AG04449 (cell line): ENCODE results near the gene ITFG1.

Source experiments
- CTCF ChIA-PET: fragments of 350-600 bp; formaldehyde crosslinking; extraction: SDS; loops from one replicate; lab custom pipeline; 2021; ENCODE audit warnings: antibody characterized with exemption; lab: Yijun Ruan, JAX
- POLR2A ChIA-PET: fragments of 400-600, 350-600 bp; formaldehyde crosslinking; extraction: SDS; loops from one replicate; lab custom pipeline; 2020; ENCODE audit warnings: antibody characterized with exemption, inconsistent platforms; lab: Yijun Ruan, JAX
- DNase-seq: peaks from one replicate; pipeline ENCODE4 v3.0.0-alpha.2; 2010; ENCODE audit warnings: low read depth, low spot score
- H3K4me3 ChIP-seq: 2 replicates; pipeline ENCODE4 v1.5.1; 2011; ENCODE audit warnings: low read depth, mild to moderate bottlenecking, control low read depth, low read length
- TF ChIP-seq, protein P1 (sequence below): IDR thresholded peaks from one replicate; pipeline ENCODE4 v1.5.1; 2011; ENCODE audit warnings: mild to moderate bottlenecking, moderate library complexity, low read length, control low read depth, inconsistent platforms; ENCODE audit not compliant: insufficient read depth; ENCODE audit errors: missing control alignments

The ITFG1 gene

DNA sequence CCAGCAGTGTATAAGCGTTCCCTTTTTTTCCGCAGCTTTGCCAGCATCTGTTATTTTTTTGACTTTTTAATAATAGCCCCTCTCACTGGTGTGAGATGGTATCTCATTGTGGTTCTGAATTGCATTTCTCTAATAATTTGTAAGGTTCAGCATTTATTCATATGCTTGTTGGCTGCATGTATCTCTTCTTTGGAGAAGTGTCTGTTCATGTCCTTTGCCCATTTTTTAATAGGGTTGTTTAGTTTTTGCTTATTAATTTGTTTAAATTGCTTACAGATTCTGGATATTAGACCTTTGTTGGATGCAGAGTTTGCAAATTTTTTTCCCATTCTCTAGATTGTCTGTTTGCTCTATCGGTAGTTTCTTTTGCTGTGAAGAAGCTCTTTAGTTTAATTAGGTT, 27.2 kb upstream of the ITFG1 start:
- CTCF ChIA-PET = no interaction called here
- no peak for DNase-seq

DNA sequence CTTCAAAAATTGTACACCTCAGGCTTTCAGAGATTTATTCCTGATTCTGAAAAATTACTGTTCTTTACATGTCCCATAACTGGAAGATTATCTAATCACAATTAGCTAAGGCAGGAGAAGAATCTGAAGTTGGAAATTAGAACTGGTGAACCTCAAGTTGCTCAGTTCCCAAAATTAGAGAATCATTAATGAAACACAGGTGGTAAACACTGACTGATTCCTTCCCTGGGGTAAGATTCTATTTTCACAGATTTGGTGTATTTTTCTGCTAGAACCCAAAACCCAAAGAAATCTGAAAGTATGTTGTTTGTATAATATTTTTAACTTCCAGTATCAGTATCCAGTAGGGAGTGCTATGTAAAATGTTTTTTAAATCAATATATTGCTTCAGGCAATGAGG, 26.0 kb upstream of the ITFG1 start:
- H3K4me3 ChIP-seq = no peak overlapping the region
- ChIA-PET POLR2A (no interaction called here), CTCF (interaction anchor here (1.0 kb wide), 1 partner anchor 669 kb away, joined by 3 read pairs; no protein-coding TSS in a partner anchor)
- TF ChIP-seq, protein P1, sequence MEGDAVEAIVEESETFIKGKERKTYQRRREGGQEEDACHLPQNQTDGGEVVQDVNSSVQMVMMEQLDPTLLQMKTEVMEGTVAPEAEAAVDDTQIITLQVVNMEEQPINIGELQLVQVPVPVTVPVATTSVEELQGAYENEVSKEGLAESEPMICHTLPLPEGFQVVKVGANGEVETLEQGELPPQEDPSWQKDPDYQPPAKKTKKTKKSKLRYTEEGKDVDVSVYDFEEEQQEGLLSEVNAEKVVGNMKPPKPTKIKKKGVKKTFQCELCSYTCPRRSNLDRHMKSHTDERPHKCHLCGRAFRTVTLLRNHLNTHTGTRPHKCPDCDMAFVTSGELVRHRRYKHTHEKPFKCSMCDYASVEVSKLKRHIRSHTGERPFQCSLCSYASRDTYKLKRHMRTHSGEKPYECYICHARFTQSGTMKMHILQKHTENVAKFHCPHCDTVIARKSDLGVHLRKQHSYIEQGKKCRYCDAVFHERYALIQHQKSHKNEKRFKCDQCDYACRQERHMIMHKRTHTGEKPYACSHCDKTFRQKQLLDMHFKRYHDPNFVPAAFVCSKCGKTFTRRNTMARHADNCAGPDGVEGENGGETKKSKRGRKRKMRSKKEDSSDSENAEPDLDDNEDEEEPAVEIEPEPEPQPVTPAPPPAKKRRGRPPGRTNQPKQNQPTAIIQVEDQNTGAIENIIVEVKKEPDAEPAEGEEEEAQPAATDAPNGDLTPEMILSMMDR = no peak
- DNase-seq = no peak

More for the DNA sequence above, 27.2 kb upstream of the ITFG1 start:
- TF ChIP-seq, protein P1 = no peak
- POLR2A ChIA-PET = no interaction called here
- no peak overlapping the region for H3K4me3 ChIP-seq

DNA sequence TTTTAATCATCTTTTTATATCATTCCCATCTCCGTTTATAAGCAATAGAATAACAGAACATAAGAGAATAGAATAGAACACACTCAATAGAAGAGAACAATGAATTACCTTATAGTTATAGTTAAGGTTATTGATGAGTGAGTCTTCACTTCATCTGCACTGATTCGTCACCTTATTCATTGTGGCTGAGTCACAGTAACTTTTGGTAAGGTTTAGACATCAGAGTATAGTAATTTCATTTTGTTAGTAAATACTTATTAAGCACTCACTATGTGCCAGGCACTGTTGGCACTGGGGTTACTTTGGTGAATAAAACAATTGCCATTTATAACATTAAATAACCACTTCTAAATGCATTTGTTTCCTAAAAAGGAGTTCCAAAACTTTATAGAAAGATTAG, 22.8 kb upstream of the ITFG1 start:
- DNase-seq = no peak
- no peak overlapping the region for H3K4me3 ChIP-seq
- TF ChIP-seq, protein P1 = no peak
- CTCF ChIA-PET = no interaction called here
- POLR2A ChIA-PET = no interaction called here

DNA sequence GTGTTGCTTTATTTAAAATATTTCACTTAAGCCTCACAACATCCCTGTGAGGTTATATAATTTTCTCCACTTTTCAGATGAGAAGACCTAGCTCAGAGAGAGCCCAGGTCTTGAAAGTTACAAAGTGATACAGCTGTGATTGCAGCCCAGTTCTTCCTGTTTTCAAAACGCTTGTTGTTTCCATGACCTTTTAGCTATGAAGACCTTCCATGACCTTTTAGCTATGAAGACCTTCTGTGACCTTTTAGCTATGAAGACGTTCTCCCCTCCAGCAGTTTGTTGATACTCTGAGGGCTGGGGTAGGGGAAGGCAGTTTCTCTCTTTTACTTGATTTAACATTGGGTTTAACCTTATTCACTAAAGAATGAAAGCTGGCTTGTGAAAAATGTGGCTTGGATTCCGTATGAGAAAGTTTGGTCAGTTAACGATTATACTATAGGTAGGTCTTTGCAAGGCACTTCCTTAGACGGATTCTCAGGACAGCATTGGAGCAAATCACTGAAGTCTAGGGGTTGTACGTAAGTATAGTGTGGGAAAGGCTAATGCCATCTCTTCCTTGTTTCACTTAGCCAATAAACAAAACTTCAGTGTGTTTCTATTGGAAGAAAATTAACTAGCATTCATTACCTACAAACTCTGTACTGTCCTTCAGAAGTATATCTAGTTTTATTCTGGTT, 21.0 kb upstream of the ITFG1 start:
- CTCF ChIA-PET = interaction anchor here (1.6 kb wide), 1 partner anchor 341 kb away, joined by 5 read pairs; no protein-coding TSS in a partner anchor
- TF ChIP-seq, protein P1 = no peak
- POLR2A ChIA-PET = no interaction called here
- no peak overlapping the region for H3K4me3 ChIP-seq
- no peak for DNase-seq

DNA sequence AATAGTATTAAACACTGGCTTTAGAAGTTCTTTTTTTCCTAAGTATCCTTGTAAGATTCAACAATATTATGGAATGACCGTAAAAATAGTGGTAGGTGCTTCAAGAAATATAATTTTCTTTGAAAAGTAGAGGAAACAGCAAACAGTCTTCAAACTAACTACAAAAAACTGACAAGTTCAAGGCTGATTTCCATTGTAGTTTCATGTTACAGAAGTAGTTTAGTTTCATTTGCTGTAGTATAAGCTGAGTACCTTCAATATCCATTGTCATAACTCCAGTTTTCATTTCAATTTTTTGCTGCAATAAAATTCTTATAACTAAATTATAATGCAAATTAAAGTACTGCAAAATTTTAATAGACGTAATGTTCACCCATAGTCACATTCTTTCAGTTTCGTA, 19.5 kb upstream of the ITFG1 start:
- no peak overlapping the region for H3K4me3 ChIP-seq
- ChIA-PET POLR2A (no interaction called here), CTCF (interaction anchor here (0.8 to 1.6 kb wide), 2 partner anchors 19 to 339 kb away, joined by 3 to 5 read pairs; partner anchors contain the start of gene PHKB)
- no peak for DNase-seq
- TF ChIP-seq, protein P1 = no peak

DNA sequence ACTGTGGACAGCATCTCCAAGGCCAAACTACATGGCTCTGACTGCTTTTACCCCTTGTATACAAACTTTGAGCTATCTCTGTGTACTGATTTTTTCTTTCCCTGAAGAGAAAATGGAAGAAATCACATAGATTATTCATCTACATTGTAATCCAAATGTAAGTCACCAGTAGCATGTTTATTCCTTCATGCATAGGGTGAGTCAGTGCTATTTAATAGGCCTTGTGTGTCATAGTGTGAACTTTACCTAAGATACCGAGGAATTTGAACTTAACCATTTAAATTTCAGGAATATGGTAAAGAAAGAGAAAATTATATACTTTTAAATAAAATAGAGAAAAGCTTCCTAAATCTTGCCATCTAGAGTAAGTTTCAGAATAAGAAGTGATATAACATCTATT, 16.8 kb upstream of the ITFG1 start:
- CTCF ChIA-PET = no interaction called here
- no peak for DNase-seq
- no peak overlapping the region for H3K4me3 ChIP-seq
- POLR2A ChIA-PET = no interaction called here
- TF ChIP-seq, protein P1 = no peak
